PC-3 (cell line): ENCODE data around the gene IGFL1.

Experiments
- CTCF ChIP-seq: fragments of 300-600 bp; sonication (generic); conservative IDR thresholded peaks from 2 replicates; pipeline ENCODE4 v1.5.1; 2017; ENCODE audit warnings: antibody characterized with exemption, low read depth, mild to moderate bottlenecking, low read length
- EZH2 ChIP-seq: fragments of 300-600 bp; sonication (generic); IDR thresholded peaks from one replicate; pipeline ENCODE4 v1.6.1; 2017; ENCODE audit warnings: antibody characterized with exemption, mild to moderate bottlenecking, low read length; ENCODE audit not compliant: unreplicated experiment
- EZH2phosphoT487 ChIP-seq: fragments of 300-600 bp; sonication (generic); IDR thresholded peaks from 2 replicates; pipeline ENCODE4 v1.6.1; 2018; ENCODE audit warnings: mild to moderate bottlenecking, antibody characterized with exemption, low read length, borderline replicate concordance

DNA sequence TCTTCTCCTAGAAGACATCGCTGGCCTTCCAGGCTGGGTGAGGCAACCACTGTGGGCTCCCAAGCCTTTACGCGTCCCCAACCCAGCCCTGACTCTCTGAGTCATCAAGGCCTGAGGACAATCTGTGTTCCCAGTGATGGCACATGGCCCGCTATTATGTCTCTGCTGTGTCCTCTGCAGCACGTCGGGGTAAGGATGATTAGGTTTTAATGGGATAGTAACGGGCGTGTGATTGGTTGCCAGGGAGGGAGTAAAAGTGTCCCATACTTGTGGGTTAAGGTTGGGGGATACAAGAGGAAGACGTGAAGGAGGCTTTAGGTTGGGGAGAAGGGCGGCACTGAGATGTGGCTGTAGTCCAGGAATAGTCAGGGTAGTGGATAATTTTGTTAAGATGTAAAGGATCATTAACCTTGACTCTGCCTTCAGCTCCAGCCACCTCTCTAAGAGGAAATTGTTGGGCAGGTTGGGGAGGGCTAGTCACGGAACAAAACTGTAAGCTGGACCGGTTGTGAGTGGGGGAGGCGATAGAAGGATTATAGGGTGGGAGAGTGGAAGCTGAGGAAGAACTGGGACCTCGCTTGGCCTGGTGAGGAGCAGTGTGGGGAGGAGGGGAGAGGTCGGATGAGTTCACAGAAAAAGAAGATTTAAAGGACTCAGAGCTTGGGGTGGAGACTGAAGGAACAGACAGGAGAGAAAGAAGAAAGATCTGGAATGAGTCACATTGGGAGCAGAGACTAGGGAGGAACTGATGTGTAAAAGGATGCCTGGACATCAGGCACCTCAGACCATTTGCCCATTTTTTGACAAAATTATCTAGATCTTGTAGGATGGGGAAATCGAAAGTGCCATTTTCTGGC lies 27.9 kb upstream of the IGFL1 start:
- no peak for TF ChIP-seq CTCF
- no peak for TF ChIP-seq EZH2phosphoT487
- no peak for TF ChIP-seq EZH2
